ENCODE measurements around the gene PTPN3. TPM values are rescaled to one million over a fixed set of nuclear protein-coding genes. Genes with fewer than 3 reads are reported as not detected.

PTPN3 gene
- total RNA-seq, 1 experiment from 2014 or later = 1.1 TPM

DNA sequence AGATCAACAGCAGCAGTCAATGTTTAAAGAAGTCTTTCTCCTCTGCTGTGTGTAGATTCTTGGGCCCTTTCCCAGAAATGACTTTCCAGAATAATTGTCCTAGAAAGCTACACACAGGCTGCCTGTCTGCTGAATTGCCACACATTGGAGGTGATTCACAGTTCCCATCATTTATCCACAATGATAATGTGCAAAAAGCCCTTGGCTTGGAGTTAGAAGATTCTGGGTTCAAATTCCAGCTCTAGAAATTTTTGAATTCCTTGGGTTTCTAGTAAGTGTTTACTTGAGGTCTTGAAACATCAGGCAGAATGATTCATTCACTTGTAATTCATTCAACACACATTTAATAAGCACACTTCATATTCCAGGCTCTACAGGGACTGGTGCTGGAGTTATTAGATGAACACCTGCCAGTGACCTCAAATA lies 148.7 kb downstream of the PTPN3 start:
- H3K27ac ChIP-seq (ENCODE audit: low read depth, low read length, poor library complexity, severe bottlenecking) = no peak overlapping the region
- no peaks in the 10 kb centered on the region for H3K4me1 ChIP-seq (ENCODE audit: insufficient read depth, low read length, poor library complexity, severe bottlenecking)
- no peaks in the 10 kb centered on the region for H3K27me3 ChIP-seq (replicated peaks; ENCODE audit: insufficient read depth, low read depth, low read length, poor library complexity)
- BruUV-seq (replicated peaks) = no TSS peak
- POLR2A ChIA-PET (ENCODE audit: low non-redundant PET) = no interaction called here
- no peak for DNase-seq (ENCODE audit: low spot score)
- CTCF ChIA-PET = no interaction called here
- H3K36me3 ChIP-seq (ENCODE audit: insufficient read depth, low read length, poor library complexity, severe bottlenecking) = no peaks in the 10 kb centered on the region
- TF ChIP-seq, protein P1, sequence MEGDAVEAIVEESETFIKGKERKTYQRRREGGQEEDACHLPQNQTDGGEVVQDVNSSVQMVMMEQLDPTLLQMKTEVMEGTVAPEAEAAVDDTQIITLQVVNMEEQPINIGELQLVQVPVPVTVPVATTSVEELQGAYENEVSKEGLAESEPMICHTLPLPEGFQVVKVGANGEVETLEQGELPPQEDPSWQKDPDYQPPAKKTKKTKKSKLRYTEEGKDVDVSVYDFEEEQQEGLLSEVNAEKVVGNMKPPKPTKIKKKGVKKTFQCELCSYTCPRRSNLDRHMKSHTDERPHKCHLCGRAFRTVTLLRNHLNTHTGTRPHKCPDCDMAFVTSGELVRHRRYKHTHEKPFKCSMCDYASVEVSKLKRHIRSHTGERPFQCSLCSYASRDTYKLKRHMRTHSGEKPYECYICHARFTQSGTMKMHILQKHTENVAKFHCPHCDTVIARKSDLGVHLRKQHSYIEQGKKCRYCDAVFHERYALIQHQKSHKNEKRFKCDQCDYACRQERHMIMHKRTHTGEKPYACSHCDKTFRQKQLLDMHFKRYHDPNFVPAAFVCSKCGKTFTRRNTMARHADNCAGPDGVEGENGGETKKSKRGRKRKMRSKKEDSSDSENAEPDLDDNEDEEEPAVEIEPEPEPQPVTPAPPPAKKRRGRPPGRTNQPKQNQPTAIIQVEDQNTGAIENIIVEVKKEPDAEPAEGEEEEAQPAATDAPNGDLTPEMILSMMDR (conservative IDR thresholded peaks at IDR 0.05; ENCODE audit: low read depth, low read length) = no peak
- no peak for TF ChIP-seq EZH2 (IDR thresholded peaks at IDR 0.05; ENCODE audit: borderline replicate concordance, low read depth, low read length, poor library complexity, severe bottlenecking)
- H3K4me3 ChIP-seq (ENCODE audit: low read depth, low read length, poor library complexity, severe bottlenecking) = no peak overlapping the region
- intact Hi-C loops (cut with micrococcal nuclease; ENCODE audit: unreplicated experiment) = no loop called here
- H3K9me3 ChIP-seq (ENCODE audit: low read depth, low read length, poor library complexity, severe bottlenecking) = no peaks in the 10 kb centered on the region

DNA sequence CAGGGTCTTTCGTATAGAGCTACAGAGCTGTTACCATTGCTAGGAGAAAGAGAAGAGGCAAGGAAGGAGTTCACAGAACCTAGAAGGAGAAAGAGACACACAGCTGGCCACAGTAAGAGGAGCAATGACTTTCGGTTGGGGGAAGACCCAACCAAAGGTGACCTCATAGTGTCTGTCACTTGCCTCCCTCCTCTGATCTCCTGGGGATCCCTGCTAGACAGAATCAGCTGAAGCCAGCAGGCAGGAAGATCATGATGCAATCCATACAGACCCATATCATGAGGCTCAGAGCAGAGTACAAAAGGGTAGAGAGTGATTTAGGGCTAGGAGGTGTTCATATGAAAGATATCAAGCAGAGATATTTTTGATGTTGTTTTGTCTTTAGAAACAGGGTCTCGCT lies 151.2 kb downstream of the PTPN3 start:
- no peak overlapping the region for H3K4me3 ChIP-seq (ENCODE audit: low read depth, low read length, poor library complexity, severe bottlenecking)
- ChIA-PET POLR2A (ENCODE audit: low non-redundant PET) (no interaction called here), CTCF (interaction anchor here (0.6 kb wide), 1 partner anchor 1010 kb away, joined by 6 read pairs; no protein-coding TSS in a partner anchor)
- H3K9me3 ChIP-seq (ENCODE audit: low read depth, low read length, poor library complexity, severe bottlenecking) = no peaks in the 10 kb centered on the region
- H3K4me1 ChIP-seq (ENCODE audit: insufficient read depth, low read length, poor library complexity, severe bottlenecking) = no peaks in the 10 kb centered on the region
- TF ChIP-seq, protein P1 (conservative IDR thresholded peaks at IDR 0.05; ENCODE audit: low read depth, low read length) = no peak
- no peak for TF ChIP-seq EZH2 (IDR thresholded peaks at IDR 0.05; ENCODE audit: borderline replicate concordance, low read depth, low read length, poor library complexity, severe bottlenecking)
- DNase-seq (ENCODE audit: low spot score) = no peak
- BruUV-seq (replicated peaks) = no TSS peak
- no peaks in the 10 kb centered on the region for H3K36me3 ChIP-seq (ENCODE audit: insufficient read depth, low read length, poor library complexity, severe bottlenecking)
- H3K27ac ChIP-seq (ENCODE audit: low read depth, low read length, poor library complexity, severe bottlenecking) = no peak overlapping the region
- H3K27me3 ChIP-seq (replicated peaks; ENCODE audit: insufficient read depth, low read depth, low read length, poor library complexity) = no peaks in the 10 kb centered on the region
- intact Hi-C loops (cut with micrococcal nuclease; ENCODE audit: unreplicated experiment) = no loop called here

DNA sequence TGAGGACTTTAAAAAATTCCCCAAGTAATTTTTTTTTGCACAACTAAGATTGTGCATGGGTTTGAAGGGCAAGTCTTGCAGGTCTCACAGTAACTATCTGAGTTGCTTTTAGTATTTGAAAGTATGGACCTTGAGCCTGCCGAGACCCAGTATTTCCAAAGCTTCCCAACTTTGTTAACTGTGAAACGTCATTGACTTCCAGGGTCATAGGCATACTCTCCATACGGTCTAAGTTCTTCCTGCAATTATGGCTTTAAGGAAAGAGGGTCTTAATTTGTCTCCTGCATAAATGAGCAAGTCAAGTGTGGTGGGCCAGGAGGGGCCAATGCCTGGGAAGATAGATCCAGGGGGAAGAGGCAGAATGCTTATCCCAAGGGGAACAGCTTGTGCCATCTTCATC lies 153.2 kb downstream of the PTPN3 start:
- no peak overlapping the region for H3K4me3 ChIP-seq (ENCODE audit: low read depth, low read length, poor library complexity, severe bottlenecking)
- no TSS peak for BruUV-seq (replicated peaks)
- no peak for DNase-seq (ENCODE audit: low spot score)
- intact Hi-C loops (cut with micrococcal nuclease; ENCODE audit: unreplicated experiment) = no loop called here
- H3K36me3 ChIP-seq (ENCODE audit: insufficient read depth, low read length, poor library complexity, severe bottlenecking) = no peaks in the 10 kb centered on the region
- no peaks in the 10 kb centered on the region for H3K4me1 ChIP-seq (ENCODE audit: insufficient read depth, low read length, poor library complexity, severe bottlenecking)
- ChIA-PET CTCF (no interaction called here), POLR2A (ENCODE audit: low non-redundant PET) (no interaction called here)
- no peaks in the 10 kb centered on the region for H3K27me3 ChIP-seq (replicated peaks; ENCODE audit: insufficient read depth, low read depth, low read length, poor library complexity)
- no peak overlapping the region for H3K27ac ChIP-seq (ENCODE audit: low read depth, low read length, poor library complexity, severe bottlenecking)
- TF ChIP-seq EZH2 (IDR thresholded peaks at IDR 0.05; ENCODE audit: borderline replicate concordance, low read depth, low read length, poor library complexity, severe bottlenecking) = no peak
- TF ChIP-seq, protein P1 (conservative IDR thresholded peaks at IDR 0.05; ENCODE audit: low read depth, low read length) = no peak
- H3K9me3 ChIP-seq (ENCODE audit: low read depth, low read length, poor library complexity, severe bottlenecking) = no peaks in the 10 kb centered on the region
